ENCODE data around the gene POMC. TPM values are rescaled to one million over a fixed set of nuclear protein-coding genes. Genes with fewer than 3 reads are reported as not detected.

Gene POMC
- total and polyA plus RNA-seq, 2 donors from 2014 or later, result 1.5 to 2.1 TPM

- Histone ChIP-seq H3K4me1 (ENCODE audit: control insufficient read depth in 2 of 3, insufficient read depth in 2 of 3, low read depth in 1 of 3, low read length in 3 of 3) (no peaks in the 10 kb centered on the region), H3K9me3 (ENCODE audit: control insufficient read depth in 2 of 3, insufficient read depth in 1 of 3, low read length in 3 of 3) (no peaks in the 10 kb centered on the region), H3K4me3 (ENCODE audit: low read length in 3 of 3) (no peak overlapping the region), H3K27me3 (ENCODE audit: control insufficient read depth, insufficient read depth, low read length) (no peaks in the 10 kb centered on the region), H3K9ac (ENCODE audit: low read length in 3 of 3) (no peak overlapping the region), H3K27ac (ENCODE audit: low read depth in 2 of 2, low read length in 2 of 2) (no peak overlapping the region), H3K36me3 (ENCODE audit: control insufficient read depth in 2 of 3, insufficient read depth in 3 of 3, low read length in 3 of 3) (no peaks in the 10 kb centered on the region)
- DNase-seq (peak in 2 of 5 donors; percentile 37 to 57), FAIRE-seq (no peak)
- intact Hi-C loops (cut with DNase I), result no loop called here
- TF ChIP-seq CTCF (IDR thresholded peaks at IDR 0.05; ENCODE audit: borderline replicate concordance, extremely low read depth, insufficient read depth), result no peak
Observed at GRCh38 chr2:25204190-25204838, 35.9 kb upstream of the POMC start.

DNA sequence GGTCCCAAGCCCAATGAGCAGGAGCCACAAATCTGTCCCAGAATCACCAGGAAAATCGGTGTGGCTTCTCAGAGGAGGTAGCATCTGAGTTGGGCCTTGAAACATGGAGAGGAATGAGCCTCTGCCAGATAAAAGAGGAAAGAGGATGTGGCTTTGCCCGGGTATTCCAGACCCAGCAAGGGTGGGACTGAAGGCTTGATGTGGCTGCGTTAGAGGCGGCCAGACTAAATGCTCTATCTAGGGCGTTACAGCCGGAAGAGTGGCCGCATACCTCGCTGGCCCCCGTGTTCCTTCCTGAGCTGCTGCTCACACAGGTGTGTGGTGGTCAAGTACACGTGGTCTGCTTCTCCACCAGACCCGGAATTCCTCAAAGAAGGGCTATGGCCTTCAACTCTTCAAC is 33.9 kb upstream of the POMC start:
- FAIRE-seq, result no peak
- Histone ChIP-seq H3K9me3 (ENCODE audit: control insufficient read depth in 2 of 3, insufficient read depth in 1 of 3, low read length in 3 of 3) (no peaks in the 10 kb centered on the region), H3K27me3 (ENCODE audit: control insufficient read depth, insufficient read depth, low read length) (no peaks in the 10 kb centered on the region), H3K4me3 (ENCODE audit: low read length in 3 of 3) (no peak overlapping the region), H3K27ac (ENCODE audit: low read depth in 2 of 2, low read length in 2 of 2) (no peak overlapping the region), H3K9ac (ENCODE audit: low read length in 3 of 3) (no peak overlapping the region), H3K36me3 (ENCODE audit: control insufficient read depth in 2 of 3, insufficient read depth in 3 of 3, low read length in 3 of 3) (no peaks in the 10 kb centered on the region), H3K4me1 (ENCODE audit: control insufficient read depth in 2 of 3, insufficient read depth in 2 of 3, low read depth in 1 of 3, low read length in 3 of 3) (no peaks in the 10 kb centered on the region)
- DNase-seq, result no peak
- intact Hi-C loops (cut with DNase I), result no loop called here
- TF ChIP-seq CTCF (IDR thresholded peaks at IDR 0.05; ENCODE audit: borderline replicate concordance, extremely low read depth, insufficient read depth), result no peak

GRCh38 chr2:25201794-25202193 is 33.4 kb upstream of the POMC start:
- no peak for FAIRE-seq
- Histone ChIP-seq H3K4me1 (ENCODE audit: control insufficient read depth in 2 of 3, insufficient read depth in 2 of 3, low read depth in 1 of 3, low read length in 3 of 3) (no peaks in the 10 kb centered on the region), H3K36me3 (ENCODE audit: control insufficient read depth in 2 of 3, insufficient read depth in 3 of 3, low read length in 3 of 3) (no peaks in the 10 kb centered on the region), H3K9ac (ENCODE audit: low read length in 3 of 3) (no peak overlapping the region), H3K9me3 (ENCODE audit: control insufficient read depth in 2 of 3, insufficient read depth in 1 of 3, low read length in 3 of 3) (no peaks in the 10 kb centered on the region), H3K27ac (ENCODE audit: low read depth in 2 of 2, low read length in 2 of 2) (no peak overlapping the region), H3K27me3 (ENCODE audit: control insufficient read depth, insufficient read depth, low read length) (no peaks in the 10 kb centered on the region), H3K4me3 (ENCODE audit: low read length in 3 of 3) (no peak overlapping the region)
- TF ChIP-seq CTCF (IDR thresholded peaks at IDR 0.05; ENCODE audit: borderline replicate concordance, extremely low read depth, insufficient read depth), result no peak
- intact Hi-C loops (cut with DNase I), result no loop called here
- no peak for DNase-seq

DNA sequence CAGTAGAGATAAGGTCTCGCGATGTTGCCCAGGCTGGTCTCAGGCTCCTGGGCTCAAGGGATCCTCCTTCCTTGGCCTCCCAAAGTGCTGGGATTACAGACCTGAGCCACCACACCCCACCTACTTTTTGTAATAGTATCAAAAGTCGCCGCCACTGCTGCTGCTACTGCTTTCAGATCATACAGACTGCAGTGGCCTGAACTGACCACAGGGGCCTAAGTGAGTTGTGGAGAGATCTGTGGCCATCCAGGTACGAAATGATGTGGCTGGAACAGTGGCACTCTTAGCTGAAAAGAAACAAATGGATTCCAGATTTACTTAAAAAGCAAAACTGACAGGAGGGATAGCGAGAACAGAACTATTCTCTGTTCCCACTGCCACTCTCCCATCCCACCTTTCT is 32.9 kb upstream of the POMC start:
- Histone ChIP-seq H3K4me1 (ENCODE audit: control insufficient read depth in 2 of 3, insufficient read depth in 2 of 3, low read depth in 1 of 3, low read length in 3 of 3) (peaks cover 0 to under 1% (median 0%) of the 10 kb centered on the region in 3 donors), H3K9ac (ENCODE audit: low read length in 3 of 3) (no peak overlapping the region), H3K27ac (ENCODE audit: low read depth in 2 of 2, low read length in 2 of 2) (no peak overlapping the region), H3K36me3 (ENCODE audit: control insufficient read depth in 2 of 3, insufficient read depth in 3 of 3, low read length in 3 of 3) (no peaks in the 10 kb centered on the region), H3K27me3 (ENCODE audit: control insufficient read depth, insufficient read depth, low read length) (no peaks in the 10 kb centered on the region), H3K9me3 (ENCODE audit: control insufficient read depth in 2 of 3, insufficient read depth in 1 of 3, low read length in 3 of 3) (no peaks in the 10 kb centered on the region), H3K4me3 (ENCODE audit: low read length in 3 of 3) (no peak overlapping the region)
- DNase-seq (no peak), FAIRE-seq (no peak)
- TF ChIP-seq CTCF (IDR thresholded peaks at IDR 0.05; ENCODE audit: borderline replicate concordance, extremely low read depth, insufficient read depth), result no peak
- intact Hi-C loops (cut with DNase I), result no loop called here
